ENCODE data around the gene MBLAC1.
A peak's percentile ranks its signal among the peaks of the same experiment; 100 is the strongest.
"Not testable (repeated sequence)": the region's sequence is repeated elsewhere in the genome, so short reads cannot be mapped to it uniquely, and the experiment has no call there.

The MBLAC1 gene

DNA sequence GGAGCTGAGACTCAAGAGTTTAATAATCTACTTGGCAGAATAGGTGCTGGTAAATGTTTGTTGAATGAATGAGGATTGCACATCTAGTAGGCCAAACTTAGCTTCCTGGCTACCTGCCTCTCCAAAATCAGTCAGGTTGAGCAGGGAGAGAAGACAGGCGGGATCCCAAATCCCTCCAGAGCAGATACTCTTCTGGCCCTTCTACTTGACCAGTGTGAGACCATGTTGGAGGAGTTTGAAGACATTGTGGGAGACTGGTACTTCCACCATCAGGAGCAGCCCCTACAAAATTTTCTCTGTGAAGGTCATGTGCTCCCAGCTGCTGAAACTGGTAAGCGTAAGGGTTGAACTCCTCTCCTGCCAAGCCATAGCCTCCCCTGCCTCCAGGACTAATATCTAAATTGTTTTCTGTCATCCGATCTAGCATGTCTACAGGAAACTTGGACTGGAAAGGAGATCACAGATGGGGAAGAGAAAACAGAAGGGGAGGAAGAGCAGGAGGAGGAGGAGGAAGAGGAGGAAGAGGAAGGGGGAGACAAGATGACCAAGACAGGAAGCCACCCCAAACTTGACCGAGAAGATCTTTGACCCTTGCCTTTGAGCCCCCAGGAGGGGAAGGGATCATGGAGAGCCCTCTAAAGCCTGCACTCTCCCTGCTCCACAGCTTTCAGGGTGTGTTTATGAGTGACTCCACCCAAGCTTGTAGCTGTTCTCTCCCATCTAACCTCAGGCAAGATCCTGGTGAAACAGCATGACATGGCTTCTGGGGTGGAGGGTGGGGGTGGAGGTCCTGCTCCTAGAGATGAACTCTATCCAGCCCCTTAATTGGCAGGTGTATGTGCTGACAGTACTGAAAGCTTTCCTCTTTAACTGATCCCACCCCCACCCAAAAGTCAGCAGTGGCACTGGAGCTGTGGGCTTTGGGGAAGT is 2.2 kb upstream of the MBLAC1 start:
- DNase-seq, result no peak

DNA sequence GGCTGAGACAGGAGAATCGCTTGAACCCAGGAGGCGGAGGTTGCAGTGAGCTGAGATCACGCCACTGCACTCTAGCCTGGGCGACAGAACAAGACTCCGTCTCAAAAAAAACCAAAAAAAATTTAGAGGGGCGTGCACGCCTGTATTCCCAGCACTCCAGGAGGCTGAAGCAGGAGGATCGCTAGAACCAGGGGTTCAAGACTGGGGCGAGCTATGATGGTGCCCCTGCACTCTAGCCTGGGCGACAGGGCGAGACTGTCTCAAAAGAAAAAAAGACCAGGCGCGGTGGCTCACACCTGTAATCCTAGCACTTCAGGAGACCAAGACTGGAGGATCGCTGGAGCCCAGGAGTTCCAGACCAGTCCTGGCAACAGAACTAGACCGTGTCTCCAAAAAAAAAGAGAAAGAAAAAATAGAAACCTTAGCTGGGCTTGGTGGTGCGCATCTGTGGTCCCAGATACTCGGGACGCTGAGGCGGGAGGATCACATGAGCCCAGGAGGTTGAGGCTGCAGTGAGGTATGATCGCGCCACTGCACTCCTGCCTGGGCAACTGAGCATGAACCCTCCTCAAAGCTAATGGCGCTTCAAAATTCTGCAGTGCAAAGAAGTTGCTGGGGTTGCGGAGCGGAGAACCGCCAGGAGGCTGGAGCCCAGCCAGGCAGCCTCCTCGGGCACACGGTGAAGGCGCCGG is 382 bp upstream of the MBLAC1 start:
- DNase-seq, result peak in 1 of 2 experiments; percentile 41

DNA sequence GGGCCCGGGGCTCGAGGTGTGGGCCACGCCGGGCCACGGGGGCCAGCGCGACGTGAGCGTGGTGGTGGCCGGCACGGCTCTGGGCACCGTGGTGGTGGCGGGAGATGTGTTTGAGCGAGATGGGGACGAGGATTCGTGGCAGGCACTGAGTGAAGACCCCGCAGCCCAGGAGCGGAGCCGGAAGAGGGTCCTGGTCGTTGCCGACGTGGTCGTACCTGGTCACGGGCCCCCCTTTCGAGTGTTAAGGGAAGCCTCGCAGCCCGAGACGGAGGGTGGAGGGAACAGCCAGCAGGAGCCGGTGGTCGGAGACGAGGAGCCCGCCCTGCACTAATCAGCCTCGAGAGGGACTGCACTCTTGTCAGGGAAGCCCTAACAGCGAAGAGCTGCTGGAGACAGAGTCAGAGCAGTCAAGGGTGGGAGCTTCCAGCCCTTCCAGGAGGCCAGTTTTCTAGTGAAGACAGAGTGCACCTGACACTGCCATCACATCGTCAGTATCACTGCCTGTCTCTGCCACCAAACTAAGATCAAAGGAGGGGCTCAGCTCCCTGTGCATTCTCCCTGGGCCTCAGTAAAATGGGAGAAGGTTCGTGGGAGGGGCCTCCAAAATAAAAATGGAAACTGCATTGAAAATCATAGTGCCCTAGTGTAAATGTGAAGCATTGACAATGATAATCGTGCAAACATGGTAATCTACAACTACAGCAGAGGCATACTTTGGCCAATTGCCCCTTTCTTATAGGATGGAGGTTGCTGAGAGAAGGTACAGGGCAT is 1.3 kb downstream of the MBLAC1 start:
- DNase-seq, result peak in 1 of 2 experiments; percentile 48

DNA sequence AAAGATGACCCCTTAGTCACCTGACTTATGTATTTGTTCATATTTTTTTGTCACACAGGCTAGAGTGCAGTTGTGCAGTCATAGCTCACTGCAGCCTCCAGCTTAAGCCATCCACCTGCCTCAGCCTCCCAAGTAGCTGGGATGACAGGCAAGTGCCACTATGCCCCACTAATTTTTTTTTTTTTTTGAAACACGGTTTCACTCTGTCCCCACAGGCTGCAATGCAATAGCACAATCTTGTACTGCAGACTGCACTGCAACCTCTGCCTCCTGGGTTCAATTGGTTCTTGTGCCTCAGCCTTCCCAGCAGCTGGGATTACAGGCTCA is 1.8 kb downstream of the MBLAC1 start:
- no peak for DNase-seq

DNA sequence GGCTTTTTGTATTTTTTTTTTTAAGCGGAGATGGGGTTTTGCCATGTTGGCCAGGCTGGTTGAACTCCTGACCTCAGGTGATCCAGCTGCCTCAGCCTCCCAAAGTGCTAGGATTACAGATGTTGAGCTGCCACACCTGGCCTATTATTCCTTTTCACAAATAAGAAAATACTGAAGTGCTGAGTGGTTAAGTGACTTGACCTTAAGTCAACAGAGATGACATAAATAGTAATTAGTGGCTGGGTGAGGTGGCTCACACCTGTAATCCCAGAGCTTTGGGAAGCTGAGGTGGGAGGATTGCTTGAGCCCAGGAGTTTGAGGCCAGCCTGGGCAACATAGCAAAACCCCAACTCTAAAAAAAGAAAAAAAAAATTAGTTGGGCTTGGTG is 3.4 kb downstream of the MBLAC1 start:
- DNase-seq, result not testable (repeated sequence)

DNA sequence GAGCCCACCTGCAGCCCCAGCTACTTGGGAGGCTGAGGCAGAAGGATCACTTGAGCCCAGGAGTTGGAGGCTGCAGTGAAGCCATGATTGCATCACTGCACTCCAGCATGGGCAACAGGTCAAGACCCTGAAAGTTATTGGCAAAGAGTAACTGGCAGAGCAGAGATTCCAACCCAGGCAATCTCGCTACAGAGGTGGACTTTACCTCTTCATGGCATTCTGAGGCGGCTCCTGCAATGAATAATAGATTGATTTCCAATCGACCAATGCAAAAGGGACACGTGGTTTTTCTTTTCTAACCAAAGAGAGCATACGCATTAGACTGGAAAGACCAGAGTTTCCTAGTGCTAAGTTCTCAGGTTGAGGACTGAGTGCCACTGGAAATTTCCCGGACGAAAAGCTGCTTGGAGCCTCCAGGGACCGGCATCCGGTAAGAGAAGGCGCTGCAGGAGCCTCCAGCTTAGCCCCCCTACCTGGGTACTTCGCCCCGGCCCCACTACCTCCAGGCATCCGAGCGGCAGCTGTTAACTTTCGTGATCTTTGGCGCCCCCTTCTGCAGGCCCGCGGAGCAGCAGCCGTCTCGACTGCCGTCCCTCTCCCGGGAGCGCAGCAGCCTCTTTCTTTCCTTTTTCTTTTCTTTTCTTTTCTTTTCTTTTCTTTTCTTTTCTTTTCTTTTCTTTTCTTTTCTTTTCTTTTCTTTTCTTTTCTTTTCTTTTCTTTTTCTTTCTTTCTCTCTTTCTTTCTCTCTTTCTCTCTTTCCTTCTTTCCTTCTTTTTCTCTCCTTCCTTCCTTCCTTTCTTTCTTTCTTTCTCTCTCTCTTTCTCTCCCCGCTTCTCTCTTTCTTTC is 4.1 kb downstream of the MBLAC1 start:
- peak in 1 of 2 experiments; percentile 62 for DNase-seq

DNA sequence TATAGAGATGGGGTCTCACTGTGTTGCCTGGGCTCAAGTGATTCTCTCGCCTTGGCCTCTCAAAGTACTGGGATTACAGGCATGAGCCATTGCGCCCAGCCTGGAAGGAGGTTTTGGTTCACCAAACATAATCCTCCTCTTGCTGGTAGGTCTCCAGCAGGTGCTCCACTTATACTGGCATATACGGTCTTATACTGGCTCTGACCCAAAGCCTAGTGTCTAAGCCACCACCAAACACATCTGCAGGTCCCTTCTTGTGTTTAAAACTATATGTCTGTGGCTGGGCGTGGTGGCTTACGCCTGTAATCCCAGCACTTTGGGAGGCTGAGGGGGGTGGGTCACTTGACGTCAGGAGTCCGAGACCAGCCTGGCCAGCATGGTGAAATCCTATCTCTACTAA is 5.4 kb downstream of the MBLAC1 start:
- DNase-seq, result peak; percentile 31 to 52

DNA sequence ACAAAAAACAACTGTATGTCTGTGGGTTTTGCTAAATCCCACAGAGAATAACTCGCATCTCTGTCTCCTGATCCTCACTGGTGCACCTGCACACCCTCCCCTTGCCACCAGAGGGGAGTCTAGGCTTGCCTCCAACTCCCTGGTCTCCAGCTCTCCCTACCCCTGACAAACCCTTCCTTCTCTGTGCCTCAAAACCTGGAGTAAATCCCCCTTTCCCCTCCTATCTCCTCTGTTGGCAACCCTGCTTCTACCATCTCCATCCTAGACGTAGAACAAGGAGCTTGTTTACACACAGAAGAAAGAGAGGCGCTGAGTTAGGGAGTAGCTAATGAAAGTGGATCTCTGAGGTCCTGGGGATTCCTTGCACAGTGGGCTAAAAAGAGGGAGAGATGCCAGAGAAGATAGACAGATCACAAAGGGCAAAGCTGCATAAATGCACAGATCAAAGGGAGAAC is 6.0 kb downstream of the MBLAC1 start:
- peak; percentile 42 to 70 for DNase-seq

DNA sequence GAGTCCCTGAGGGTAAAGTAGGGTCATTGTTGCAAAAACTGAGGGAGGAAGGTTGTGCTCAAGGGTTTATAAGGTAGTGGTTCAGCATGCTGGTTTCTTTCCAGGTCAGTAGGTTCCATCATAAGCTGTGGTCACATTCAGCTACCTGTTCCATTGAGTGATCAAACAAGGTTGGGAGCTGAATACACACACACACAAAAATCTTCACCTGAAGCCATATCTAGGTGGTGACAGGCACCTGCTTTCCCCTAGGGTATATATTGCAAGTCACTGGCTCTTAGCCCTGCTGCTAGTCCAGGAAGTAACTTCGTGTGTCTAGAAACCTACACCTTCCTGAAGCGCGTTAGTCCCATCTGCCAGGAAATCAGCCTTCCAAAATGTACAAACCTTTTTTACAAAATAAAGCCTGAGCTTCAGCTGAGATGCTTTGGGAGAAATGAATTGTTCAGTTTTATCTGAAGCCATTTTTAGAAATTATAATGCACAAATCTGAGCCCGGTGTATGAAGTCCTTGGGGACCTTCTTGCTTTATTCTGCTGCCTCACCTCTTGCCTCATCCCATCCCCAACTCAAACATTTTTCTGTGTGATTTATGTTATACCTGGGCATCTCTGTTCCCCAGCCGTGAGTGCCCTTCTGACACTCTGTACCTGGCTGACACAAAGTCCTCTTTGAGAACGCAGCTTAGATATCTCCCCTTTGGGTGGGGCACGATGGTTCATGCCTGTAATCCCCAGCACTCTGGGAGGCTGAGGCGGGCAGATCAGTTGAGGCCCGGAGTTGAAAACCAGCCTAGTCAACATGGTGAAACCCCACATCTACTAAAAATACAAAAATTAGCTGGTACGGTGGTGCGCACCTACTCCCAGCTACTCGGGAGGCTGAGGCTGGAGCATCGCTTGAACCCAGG is 11.3 kb downstream of the MBLAC1 start:
- no peak for DNase-seq

DNA sequence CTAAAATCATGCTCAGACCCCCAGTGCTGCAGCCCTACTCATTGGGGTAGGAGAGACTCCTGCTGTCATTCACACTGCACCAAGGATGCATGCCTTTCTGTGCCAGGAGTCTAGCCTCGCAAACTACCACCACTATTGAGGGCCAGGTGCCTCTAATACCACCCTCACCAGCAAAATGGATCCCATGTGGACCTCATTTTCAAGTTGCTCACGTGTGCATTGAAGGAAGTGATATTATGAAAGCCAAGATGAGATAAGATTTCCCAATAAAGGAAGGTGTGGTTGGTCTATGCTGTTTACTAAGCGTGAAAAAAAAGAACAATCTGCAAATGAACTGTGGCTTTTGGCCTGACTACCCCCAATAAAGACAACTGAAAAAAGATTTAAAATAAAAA is 14.8 kb downstream of the MBLAC1 start:
- DNase-seq, result no peak

DNA sequence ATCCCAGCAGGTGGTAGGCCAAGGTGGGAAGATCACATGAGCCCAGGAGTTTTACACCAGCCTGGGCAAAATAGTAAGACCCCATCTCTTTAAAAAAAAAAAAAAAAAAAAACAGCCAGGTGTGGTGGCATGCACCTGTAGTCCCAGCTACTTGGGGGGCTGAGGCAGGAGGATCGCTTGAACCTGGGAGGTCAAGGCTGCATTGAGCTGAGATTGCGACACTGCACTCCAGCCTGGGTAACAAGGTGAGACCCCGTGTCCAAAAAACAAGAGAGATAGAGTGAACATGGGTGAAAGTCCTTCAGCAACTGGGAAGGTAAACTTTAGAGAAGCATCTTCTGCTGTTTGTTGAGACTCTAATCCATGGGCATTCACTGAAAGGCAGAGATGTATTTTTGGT is 15.7 kb downstream of the MBLAC1 start:
- DNase-seq, result no peak

DNA sequence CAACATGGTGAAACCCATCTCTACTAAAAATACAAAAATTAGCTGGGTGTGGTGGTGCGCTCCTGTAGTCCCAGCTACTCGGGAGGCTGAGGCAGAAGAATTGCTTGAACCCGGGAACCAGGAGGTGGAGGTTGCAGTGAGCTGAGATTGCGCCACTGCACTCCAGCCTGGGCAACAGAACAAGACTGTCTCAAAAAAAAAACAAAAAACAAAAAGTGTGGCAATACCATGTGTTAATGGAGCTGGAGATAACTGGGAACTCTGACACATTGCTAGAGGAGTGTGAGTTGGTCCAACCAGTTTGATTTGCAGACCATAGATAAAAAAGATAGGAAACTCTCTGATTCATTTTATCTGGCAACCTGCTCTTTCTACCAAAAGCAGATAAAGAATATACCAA is 19.6 kb downstream of the MBLAC1 start:
- DNase-seq, result not testable (repeated sequence)

DNA sequence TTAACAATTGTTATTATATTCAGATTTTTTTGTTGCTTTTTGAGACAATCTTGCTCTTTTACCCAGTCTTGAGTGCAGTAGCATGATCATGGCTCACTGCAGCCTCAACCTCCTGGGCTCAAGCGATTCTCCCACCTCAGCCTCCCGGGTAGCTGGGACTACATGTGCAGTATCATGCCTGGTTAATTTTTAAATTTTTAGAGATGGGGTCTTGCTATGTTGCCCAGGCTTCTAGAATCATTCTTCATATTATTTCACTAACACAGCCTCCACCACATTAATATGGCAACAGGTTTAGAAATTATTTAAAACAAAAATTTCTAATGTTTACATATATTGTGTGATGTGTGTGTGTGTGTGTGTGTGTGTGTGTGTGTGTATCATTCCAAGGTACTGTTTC is 20.5 kb downstream of the MBLAC1 start:
- no peak for DNase-seq

DNA sequence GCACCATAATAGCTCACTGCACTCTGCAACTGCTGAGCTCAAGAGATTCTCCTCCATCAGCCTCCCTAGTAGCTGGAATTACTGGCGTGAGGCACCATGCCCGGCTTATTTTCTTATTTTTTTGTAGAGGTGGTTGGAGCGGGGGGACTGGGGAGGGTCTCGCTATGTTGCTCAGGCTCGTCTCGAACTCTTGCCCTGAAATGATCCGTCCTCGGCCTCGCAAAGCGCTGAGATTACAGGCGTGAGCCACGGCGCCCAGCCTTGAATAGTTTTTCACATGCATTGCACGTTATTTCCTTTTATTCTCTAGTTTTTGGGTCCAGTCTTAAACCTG is 21.4 kb downstream of the MBLAC1 start:
- DNase-seq, result no peak

DNA sequence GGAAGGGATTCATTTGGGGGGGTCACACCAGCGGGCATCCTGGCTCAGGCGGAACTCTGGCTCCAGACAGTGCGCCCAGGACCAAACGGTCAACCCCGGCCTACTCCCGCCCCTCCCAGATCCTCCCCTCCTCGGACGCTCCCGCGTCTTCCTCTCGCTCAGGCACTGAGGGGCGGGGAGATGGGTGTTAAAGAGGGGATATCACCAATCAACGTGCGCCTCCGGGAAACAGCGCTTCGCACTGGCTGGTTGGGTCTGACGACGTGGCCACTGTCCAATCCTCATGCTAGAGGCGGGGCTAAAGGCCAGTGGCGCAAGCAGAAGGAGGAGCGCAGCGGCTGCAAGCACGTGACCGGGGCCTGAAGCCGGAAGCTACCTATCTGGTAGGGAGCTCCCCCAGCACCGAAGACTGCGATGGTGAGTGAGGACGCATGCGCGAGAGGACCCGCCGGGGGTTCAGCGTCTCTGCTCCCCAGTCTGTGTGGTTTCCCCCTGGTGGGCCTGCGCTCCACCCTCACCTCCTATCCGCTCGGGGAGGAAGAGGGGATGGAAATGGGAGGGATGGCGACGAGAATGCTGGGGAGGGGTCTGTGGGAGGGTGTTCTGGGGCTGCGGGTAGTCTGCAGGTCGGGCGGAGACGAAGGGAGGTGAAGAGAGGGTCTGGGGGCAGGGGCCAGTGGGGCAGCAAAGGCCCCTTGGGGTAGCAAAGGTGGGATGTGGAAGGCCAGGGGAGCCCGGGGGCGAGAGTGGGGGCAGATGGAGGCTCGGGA is 22.0 kb downstream of the MBLAC1 start, which contains the start of gene LAMTOR4:
TSS of gene LAMTOR4 (plus strand) at position 360 of the 770 bp plus-strand sequence. CDS start at position 415, 55 bp downstream.
- DNase-seq, result peak; percentile 97 to 99

DNA sequence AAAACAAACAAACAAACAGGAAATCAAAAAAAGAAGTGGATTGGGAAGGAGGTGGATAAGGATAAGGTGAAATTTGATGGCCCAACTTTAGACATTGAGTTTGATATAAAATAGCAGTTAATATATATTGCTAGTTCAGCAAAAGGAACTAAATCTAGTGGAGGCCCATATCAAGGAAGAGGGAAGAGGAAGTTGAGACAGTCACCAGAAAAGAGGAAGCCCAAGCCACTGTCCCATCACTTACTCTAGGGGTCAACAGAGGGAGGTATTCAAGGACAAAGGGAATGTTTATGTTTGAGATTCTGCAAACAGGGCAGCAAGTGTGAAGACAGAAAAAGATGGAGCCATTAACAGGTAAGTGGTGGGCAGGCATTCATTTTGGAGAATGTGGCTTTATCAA is 25.6 kb downstream of the MBLAC1 start:
- DNase-seq, result no peak

DNA sequence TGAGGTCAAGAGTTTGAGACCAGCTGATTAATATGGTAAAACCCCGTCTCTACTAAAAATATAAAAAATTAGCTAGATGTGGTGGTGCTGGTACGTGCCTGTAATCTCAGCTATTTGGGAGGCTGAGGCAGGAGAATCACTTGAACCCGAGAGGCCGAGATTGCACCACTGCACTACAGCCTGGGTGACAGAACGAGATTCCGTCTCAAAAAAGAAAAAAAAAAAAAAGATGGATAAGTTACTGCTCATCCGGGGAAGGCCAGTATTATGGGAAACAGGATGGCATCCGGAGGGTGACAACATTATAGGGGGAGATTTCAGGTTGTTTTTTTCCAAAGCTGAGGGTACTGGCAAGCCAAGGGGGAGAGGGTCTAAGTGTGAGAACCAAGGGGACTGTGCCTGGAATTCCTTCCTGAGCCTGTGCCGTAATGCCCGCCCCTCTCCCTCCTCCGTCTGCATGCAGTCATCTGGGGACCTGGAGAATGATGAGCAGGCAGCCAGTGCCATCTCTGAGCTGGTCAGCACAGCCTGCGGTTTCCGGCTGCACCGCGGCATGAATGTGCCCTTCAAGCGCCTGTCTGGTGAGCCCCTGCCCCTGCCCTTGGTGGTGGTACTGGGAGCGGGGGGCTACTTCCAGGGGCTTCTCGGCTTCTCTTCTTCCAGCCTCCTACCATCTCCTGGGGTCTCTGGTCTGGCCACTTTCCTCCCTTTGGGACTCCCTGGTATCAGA is 26.3 kb downstream of the MBLAC1 start:
- DNase-seq, result no peak

DNA sequence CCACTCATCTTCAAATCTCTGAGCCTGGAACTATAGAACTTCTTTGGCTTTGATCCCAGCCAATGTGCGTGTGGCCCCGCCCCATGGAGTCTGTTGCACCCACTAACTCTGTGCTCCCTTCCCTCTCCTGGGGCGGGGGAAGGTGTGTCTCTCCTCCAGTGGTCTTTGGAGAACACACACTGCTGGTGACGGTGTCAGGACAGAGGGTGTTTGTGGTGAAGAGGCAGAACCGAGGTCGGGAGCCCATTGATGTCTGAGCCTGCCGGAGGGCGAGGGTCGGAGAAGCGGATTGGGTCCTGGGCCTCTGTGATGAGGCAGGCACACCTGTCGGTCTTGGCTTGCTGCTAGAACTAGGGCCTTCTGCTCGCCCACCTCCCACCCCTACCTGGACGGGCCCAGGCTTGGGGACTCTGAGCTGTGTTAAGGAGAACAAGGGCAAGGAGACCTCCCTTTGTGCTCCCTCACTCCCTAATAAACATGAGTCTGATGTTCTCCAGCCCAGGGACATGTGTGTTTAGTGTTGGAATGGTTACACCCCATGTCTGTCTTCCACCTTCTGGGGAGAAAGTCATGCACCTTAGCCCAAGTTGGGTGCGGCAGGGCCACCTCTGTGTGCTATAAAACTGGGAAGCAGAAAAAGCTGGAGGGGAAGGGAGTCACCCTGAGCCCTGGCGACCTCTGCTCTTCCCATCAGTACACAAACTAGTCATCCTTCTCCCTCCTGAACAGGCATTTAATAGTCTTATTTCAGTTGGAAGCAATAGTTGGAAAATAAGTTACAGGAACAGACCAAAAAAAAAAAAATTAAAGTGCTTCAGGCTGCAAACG is 27.2 kb downstream of the MBLAC1 start:
- DNase-seq, result no peak
